PC-3 (cell line): ENCODE measurements around the gene CD19. TPM values are rescaled to one million over a fixed set of nuclear protein-coding genes. Genes with fewer than 3 reads are reported as not detected.

Experiments used
- ATAC-seq: fragments of 200-7000 bp; cut with Tn5 transposase; 2 replicates; pipeline ENCODE4 v1.9.1; 2020; ENCODE audit warnings: mild to moderate bottlenecking, moderate library complexity
- BruUV-seq: library from RNA; stranded (reverse); fragments of 400-500 nt; replicated peaks from 2 replicates; lab custom pipeline; 2021; lab: Mats Ljungman, UMichigan
- CTCF ChIA-PET: fragments of 300-600 bp; sonication (Branson Sonifier 250); formaldehyde crosslinking; loops from one replicate; lab custom pipeline; 2022; ENCODE audit warnings: antibody characterized with exemption; lab: Charles Lee
- POLR2A ChIA-PET: fragments of 300-600 bp; sonication (Branson Sonifier 250); formaldehyde crosslinking; loops from one replicate; lab custom pipeline; 2022; ENCODE audit warnings: antibody characterized with exemption; ENCODE audit not compliant: unreplicated experiment; lab: Charles Lee
- DNase-seq: peaks from one replicate; pipeline ENCODE4 v3.0.0-alpha.2; 2015
- H2AFZ ChIP-seq: fragments of 300-600 bp; sonication (generic); 2 replicates; pipeline ENCODE4 v1.6.0; 2016; ENCODE audit warnings: antibody characterized with exemption, low read length
- H3F3A ChIP-seq: fragments of 300-600 bp; sonication (generic); one replicate; pipeline ENCODE4 v1.6.0; 2017; ENCODE audit warnings: antibody characterized with exemption, low read length, control low read depth, mild to moderate bottlenecking; ENCODE audit not compliant: unreplicated experiment
- H3K27ac ChIP-seq: fragments of 300-600 bp; sonication (generic); 2 replicates; pipeline ENCODE4 v1.5.1; 2016; ENCODE audit warnings: mild to moderate bottlenecking, low read length
- H3K27me3 ChIP-seq: fragments of 300-600 bp; sonication (generic); 2 replicates; pipeline ENCODE4 v1.6.1; 2016; ENCODE audit warnings: low read length, mixed read lengths
- H3K36me3 ChIP-seq: fragments of 300-600 bp; sonication (generic); 2 replicates; pipeline ENCODE4 v1.6.1; 2016; ENCODE audit warnings: low read depth, mixed run types, low read length, mixed read lengths
- H3K4me1 ChIP-seq: fragments of 300-600 bp; sonication (generic); 2 replicates; pipeline ENCODE4 v1.5.1; 2016; ENCODE audit warnings: low read length; ENCODE audit not compliant: insufficient read depth
- H3K4me2 ChIP-seq: fragments of 300-600 bp; sonication (generic); 2 replicates; pipeline ENCODE4 v1.6.0; 2016; ENCODE audit warnings: low read length
- H3K4me3 ChIP-seq: fragments of 300-600 bp; sonication (generic); 2 replicates; pipeline ENCODE4 v1.5.1; 2016; ENCODE audit warnings: mild to moderate bottlenecking, low read length, mixed read lengths
- H3K79me2 ChIP-seq: fragments of 300-600 bp; sonication (generic); 2 replicates; pipeline ENCODE4 v1.6.1; 2017; ENCODE audit warnings: low read length, mixed read lengths
- H3K9ac ChIP-seq: fragments of 300-600 bp; sonication (generic); 2 replicates; pipeline ENCODE4 v1.6.0; 2016; ENCODE audit warnings: mild to moderate bottlenecking, low read length
- H3K9me2 ChIP-seq: fragments of 300-600 bp; sonication (generic); replicated peaks from 2 replicates; pipeline ENCODE4 v1.6.1; 2016; ENCODE audit warnings: mixed run types, low read length, mixed read lengths
- H3K9me3 ChIP-seq: fragments of 300-600 bp; sonication (generic); 2 replicates; pipeline ENCODE4 v1.6.1; 2016; ENCODE audit warnings: low read length, mixed read lengths
- H4K20me1 ChIP-seq: fragments of 300-600 bp; sonication (generic); 2 replicates; pipeline ENCODE4 v1.6.1; 2016; ENCODE audit warnings: low read length, mixed read lengths
- CTCF ChIP-seq: fragments of 300-600 bp; sonication (generic); conservative IDR thresholded peaks from 2 replicates; pipeline ENCODE4 v1.5.1; 2017; ENCODE audit warnings: antibody characterized with exemption, low read depth, mild to moderate bottlenecking, low read length
- EZH2 ChIP-seq: fragments of 300-600 bp; sonication (generic); IDR thresholded peaks from one replicate; pipeline ENCODE4 v1.6.1; 2017; ENCODE audit warnings: antibody characterized with exemption, mild to moderate bottlenecking, low read length; ENCODE audit not compliant: unreplicated experiment
- EZH2phosphoT487 ChIP-seq: fragments of 300-600 bp; sonication (generic); IDR thresholded peaks from 2 replicates; pipeline ENCODE4 v1.6.1; 2018; ENCODE audit warnings: mild to moderate bottlenecking, antibody characterized with exemption, low read length, borderline replicate concordance
- intact Hi-C: fragments of 100-400 bp; cut with micrococcal nuclease; formaldehyde crosslinking; loops from 2 replicates; pipeline ENCODE4 v1.9.0; 2023
- total RNA-seq: library from RNA; depleted of rRNA; stranded (reverse); fragments of >200 nt; gene quantifications from 2 replicates; pipeline ENCODE4 v1.2.3, GENCODE V29; 2014

The CD19 gene
- total RNA-seq, 1 experiment from 2014 or later, result not detected

- no peak overlapping the region for H3K27ac ChIP-seq
- no peaks in the 10 kb centered on the region for H4K20me1 ChIP-seq
- no peak overlapping the region for H2AFZ ChIP-seq
- intact Hi-C loops, result no loop called here
- no peak overlapping the region for H3K4me3 ChIP-seq
- H3K4me2 ChIP-seq, result no peak overlapping the region
- no peak for TF ChIP-seq CTCF
- no peak for TF ChIP-seq EZH2phosphoT487
- no peak for TF ChIP-seq EZH2
- DNase-seq, result no peak
- no peaks in the 10 kb centered on the region for H3K27me3 ChIP-seq
- no TSS peak for BruUV-seq
- ChIA-PET CTCF (interaction anchor here (0.5 kb wide), 1 partner anchor 20 kb away, joined by 5 read pairs; no protein-coding TSS in a partner anchor), POLR2A (no interaction called here)
- H3K79me2 ChIP-seq, result no peaks in the 10 kb centered on the region
- no peak for ATAC-seq
- H3K36me3 ChIP-seq, result no peaks in the 10 kb centered on the region
- H3K4me1 ChIP-seq, result no peaks in the 10 kb centered on the region
- H3F3A ChIP-seq, result no peaks in the 10 kb centered on the region
- H3K9me2 ChIP-seq, result no peaks in the 10 kb centered on the region
- H3K9me3 ChIP-seq, result no peaks in the 10 kb centered on the region
- H3K9ac ChIP-seq, result no peak overlapping the region
Observed at GRCh38 chr16:28902909-28903308, 28.9 kb upstream of the CD19 start.

- H3K9ac ChIP-seq, result no peak overlapping the region
- CTCF ChIA-PET, result interaction anchor here (0.5 kb wide), 1 partner anchor 20 kb away, joined by 5 read pairs; no protein-coding TSS in a partner anchor
- no peak overlapping the region for H3K27ac ChIP-seq
- no peaks in the 10 kb centered on the region for H3K36me3 ChIP-seq
- ATAC-seq (no peak), DNase-seq (no peak)
- H3K27me3 ChIP-seq, result no peaks in the 10 kb centered on the region
- H3K9me3 ChIP-seq, result no peaks in the 10 kb centered on the region
- POLR2A ChIA-PET, result no interaction called here
- no peak overlapping the region for H3K4me3 ChIP-seq
- H3K4me2 ChIP-seq, result no peak overlapping the region
- H2AFZ ChIP-seq, result no peak overlapping the region
- no peaks in the 10 kb centered on the region for H3F3A ChIP-seq
- no peaks in the 10 kb centered on the region for H3K9me2 ChIP-seq
- TF ChIP-seq EZH2 (no peak), CTCF (no peak), EZH2phosphoT487 (no peak)
- intact Hi-C loops, result no loop called here
- no peaks in the 10 kb centered on the region for H3K4me1 ChIP-seq
- H4K20me1 ChIP-seq, result no peaks in the 10 kb centered on the region
- H3K79me2 ChIP-seq, result no peaks in the 10 kb centered on the region
- BruUV-seq, result no TSS peak
Observed at GRCh38 chr16:28903344-28904042, 28.3 kb upstream of the CD19 start.

GRCh38 chr16:28904363-28904762 is 27.4 kb upstream of the CD19 start:
- no peaks in the 10 kb centered on the region for H3K79me2 ChIP-seq
- no peaks in the 10 kb centered on the region for H4K20me1 ChIP-seq
- H2AFZ ChIP-seq, result no peak overlapping the region
- no peak for TF ChIP-seq EZH2phosphoT487
- TF ChIP-seq CTCF, result no peak
- TF ChIP-seq EZH2, result no peak
- H3K9me3 ChIP-seq, result no peaks in the 10 kb centered on the region
- no peak overlapping the region for H3K9ac ChIP-seq
- intact Hi-C loops, result no loop called here
- POLR2A ChIA-PET, result no interaction called here
- H3K4me1 ChIP-seq, result no peaks in the 10 kb centered on the region
- no TSS peak for BruUV-seq
- H3K27ac ChIP-seq, result no peak overlapping the region
- H3K4me3 ChIP-seq, result no peak overlapping the region
- no peaks in the 10 kb centered on the region for H3K27me3 ChIP-seq
- CTCF ChIA-PET, result no interaction called here
- H3F3A ChIP-seq, result no peaks in the 10 kb centered on the region
- ATAC-seq (no peak), DNase-seq (no peak)
- no peak overlapping the region for H3K4me2 ChIP-seq
- H3K36me3 ChIP-seq, result no peaks in the 10 kb centered on the region
- H3K9me2 ChIP-seq, result no peaks in the 10 kb centered on the region
